Right cardiac atrium (tissue), 5 donors: ENCODE data around the gene CSNK1D. TPM values are rescaled to one million over a fixed set of nuclear protein-coding genes. Genes with fewer than 3 reads are reported as not detected.
A peak's percentile ranks its signal among the peaks of the same experiment; 100 is the strongest.

Experiments
- ATAC-seq, 2 donors: fragments of 200-7000 bp; cut with Tn5 transposase; one replicate each; pipeline versions ENCODE4 v1.8.0 to v1.9.1; 2020; ENCODE audit warnings: moderate library complexity in 2 of 2, mild to moderate bottlenecking in 1 of 2
- DNase-seq, 3 donors: peaks; one replicate each; pipeline ENCODE4 v3.0.0-alpha.2; 2020
- H3K27ac ChIP-seq: one replicate; pipeline ENCODE4 v1.5.1; 2013; ENCODE audit warnings: mild to moderate bottlenecking, low read length, control low read depth, moderate library complexity
- H3K27me3 ChIP-seq: one replicate; pipeline ENCODE4 v1.6.1; 2013; ENCODE audit not compliant: control insufficient read depth, insufficient read depth
- H3K4me1 ChIP-seq: one replicate; pipeline ENCODE4 v1.6.1; 2013; ENCODE audit warnings: low read length; ENCODE audit not compliant: control insufficient read depth, insufficient read depth
- H3K4me3 ChIP-seq: one replicate; pipeline ENCODE4 v1.5.1; 2013; ENCODE audit warnings: low read length, control low read depth
- H3K9me3 ChIP-seq: one replicate; pipeline ENCODE4 v1.6.1; 2013; ENCODE audit warnings: low read length; ENCODE audit not compliant: control insufficient read depth
- WGBS: extraction: QIAGEN DNeasy Blood & Tissue Kit; methylation state at CpG from one replicate; pipeline ENCODE4 v1.1.7; 2013; 5-methylcytosine and 5-hydroxymethylcytosine counted together
- intact Hi-C, 4 donors: fragments of 100-400 bp; cut with DNase I; formaldehyde crosslinking; loops; one replicate each; pipeline versions ENCODE4 v1.11.0 to v1.14.0; 2022 to 2023
- polyA plus RNA-seq: library from polyadenylated mRNA; stranded (reverse); fragments of 200-250 nt; gene quantifications from one replicate; pipeline ENCODE4 v1.2.3, GENCODE V29; 2013
- total RNA-seq, 4 donors: library from RNA; stranded (reverse); fragmentation: NEBNext Ultra II Directional; extraction: Animal tissue kit (Norgen Biotek cat#: 25700); gene quantifications; one replicate each; pipeline ENCODE4 v1.2.1, GENCODE V29; 2021
- donor health status: healthy with polysubstance abuse.
- donor health status: DM: no; HTN: yes; CAD: no.
- donor health status: DM: no; HTN: no; CAD: no.
- donor health status: DM: no; HTN: yes; CAD: no; lungs with severe emphysema.
- donor health status: DM: yes; HTN: yes; CAD: no.

CSNK1D gene
- total and polyA plus RNA-seq, 5 donors, result 61.7 to 81.7 (median 73.3) TPM

- 66% methylated on average over 16 of the region's 16 CpGs for WGBS
- ATAC-seq (no peak), DNase-seq (peak in 1 of 3 donors; percentile 52)
- Histone ChIP-seq H3K27ac (no peak overlapping the region), H3K4me3 (no peak overlapping the region), H3K9me3 (no peaks in the 10 kb centered on the region), H3K4me1 (peaks cover 2% of the 10 kb centered on the region), H3K27me3 (no peaks in the 10 kb centered on the region)
- intact Hi-C loops, result no loop called here
Measured at GRCh38 chr17:82278786-82279391, 5.4 kb upstream of the CSNK1D start.

GRCh38 chr17:82278308-82278707, 4.8 kb upstream of the CSNK1D start:
- ATAC-seq, result no peak
- Histone ChIP-seq H3K9me3 (no peaks in the 10 kb centered on the region), H3K27ac (no peak overlapping the region), H3K27me3 (no peaks in the 10 kb centered on the region), H3K4me1 (peaks cover 2% of the 10 kb centered on the region), H3K4me3 (no peak overlapping the region)
- DNase-seq, result no peak
- intact Hi-C loops, result no loop called here
- WGBS, result 77% methylated on average over 9 of the region's 9 CpGs

GRCh38 chr17:82277851-82278250, 4.4 kb upstream of the CSNK1D start:
- intact Hi-C loops, result no loop called here
- WGBS, result 68% methylated on average over 12 of the region's 12 CpGs
- H3K27ac ChIP-seq, result no peak overlapping the region
- no peaks in the 10 kb centered on the region for H3K27me3 ChIP-seq
- ATAC-seq (no peak), DNase-seq (peak in 1 of 3 donors; percentile 22)
- H3K4me1 ChIP-seq, result peaks cover 2% of the 10 kb centered on the region
- no peak overlapping the region for H3K4me3 ChIP-seq
- no peaks in the 10 kb centered on the region for H3K9me3 ChIP-seq

GRCh38 chr17:82276938-82277337, 3.4 kb upstream of the CSNK1D start:
- Histone ChIP-seq H3K4me3 (no peak overlapping the region), H3K4me1 (peaks cover 2% of the 10 kb centered on the region), H3K27me3 (no peaks in the 10 kb centered on the region), H3K27ac (no peak overlapping the region), H3K9me3 (no peaks in the 10 kb centered on the region)
- DNase-seq (no peak), ATAC-seq (no peak)
- intact Hi-C loops, result no loop called here
- WGBS, result 93% methylated on average over 5 of the region's 5 CpGs

GRCh38 chr17:82275326-82275725, 1.8 kb upstream of the CSNK1D start:
- Histone ChIP-seq H3K9me3 (no peaks in the 10 kb centered on the region), H3K27me3 (no peaks in the 10 kb centered on the region), H3K27ac (no peak overlapping the region), H3K4me1 (peaks cover 5% of the 10 kb centered on the region), H3K4me3 (no peak overlapping the region)
- ATAC-seq (no peak), DNase-seq (peak in 1 of 3 donors; percentile 43)
- intact Hi-C loops, result no loop called here
- 92% methylated on average over 14 of the region's 14 CpGs for WGBS

GRCh38 chr17:82274134-82275020, 877 bp upstream of the CSNK1D start:
- Histone ChIP-seq H3K4me1 (peaks cover 7% of the 10 kb centered on the region), H3K4me3 (peak overlapping the region; percentile 98)
- WGBS, result 73% methylated on average over 27 of the region's 27 CpGs

GRCh38 chr17:82272495-82273326, 789 bp downstream of the CSNK1D start:
- Histone ChIP-seq H3K9me3 (no peaks in the 10 kb centered on the region), H3K4me3 (peak overlapping the region; percentile 98), H3K27me3 (no peaks in the 10 kb centered on the region), H3K4me1 (peaks cover 15% of the 10 kb centered on the region), H3K27ac (peak overlapping the region; percentile 80)
- intact Hi-C loops, result no loop called here
- peak; percentile 62 to 86 (median 81) for DNase-seq
- under 1% methylated on average over 57 of the region's 57 CpGs for WGBS
- peak; percentile 23 to 62 for ATAC-seq

More at GRCh38 chr17:82274134-82275020, 877 bp upstream of the CSNK1D start:
- Histone ChIP-seq H3K27me3 (no peaks in the 10 kb centered on the region), H3K9me3 (no peaks in the 10 kb centered on the region), H3K27ac (no peak overlapping the region)
- intact Hi-C loops, result no loop called here
- ATAC-seq (no peak), DNase-seq (peak in 1 of 3 donors; percentile 51)

GRCh38 chr17:82271401-82271800, 2.1 kb downstream of the CSNK1D start:
- WGBS, result 57% methylated on average over 6 of the region's 6 CpGs
- Histone ChIP-seq H3K9me3 (no peaks in the 10 kb centered on the region), H3K4me1 (peaks cover 18% of the 10 kb centered on the region), H3K27ac (no peak overlapping the region), H3K4me3 (no peak overlapping the region), H3K27me3 (no peaks in the 10 kb centered on the region)
- intact Hi-C loops, result no loop called here
- no peak for ATAC-seq
- peak in 1 of 3 donors; percentile 8 for DNase-seq

- Histone ChIP-seq H3K4me1 (peaks cover 18% of the 10 kb centered on the region), H3K4me3 (no peak overlapping the region), H3K9me3 (no peaks in the 10 kb centered on the region), H3K27me3 (no peaks in the 10 kb centered on the region), H3K27ac (no peak overlapping the region)
- 78% methylated on average over 12 of the region's 12 CpGs for WGBS
- DNase-seq (peak in 1 of 3 donors; percentile 52), ATAC-seq (no peak)
- intact Hi-C loops, result no loop called here
Measured at GRCh38 chr17:82270651-82271050, 2.8 kb downstream of the CSNK1D start.

- no peaks in the 10 kb centered on the region for H3K9me3 ChIP-seq
- no peaks in the 10 kb centered on the region for H3K27me3 ChIP-seq
- H3K4me3 ChIP-seq, result no peak overlapping the region
- peaks cover 18% of the 10 kb centered on the region for H3K4me1 ChIP-seq
- intact Hi-C loops, result no loop called here
- no peak overlapping the region for H3K27ac ChIP-seq
- 80% methylated on average over 13 of the region's 13 CpGs for WGBS
- ATAC-seq (no peak), DNase-seq (peak in 1 of 3 donors; percentile 59)
Measured at GRCh38 chr17:82269882-82270500, 3.5 kb downstream of the CSNK1D start.
